Sigmoid colon (tissue), 7 donors: ENCODE data around the gene CDH23. TPM values are rescaled to one million over a fixed set of nuclear protein-coding genes. Genes with fewer than 3 reads are reported as not detected.

Experiments used
- DNase-seq: peaks from one replicate; pipeline ENCODE4 v3.0.0-alpha.2; 2019
- H3K27ac ChIP-seq, 4 donors: fragments of 200-600 bp; sonication (generic); one replicate each; pipeline ENCODE4 v1.5.1; 2016 to 2019; ENCODE audit warnings: mild to moderate bottlenecking in 1 of 4
- H3K27me3 ChIP-seq, 3 donors: fragments of 200-600 bp; sonication (generic); one replicate each; pipeline ENCODE4 v1.5.1; 2019; ENCODE audit warnings: mild to moderate bottlenecking in 1 of 3
- H3K36me3 ChIP-seq, 4 donors: fragments of 200-600 bp; sonication (generic); one replicate each; pipeline ENCODE4 v1.5.1; 2016 to 2019
- H3K4me1 ChIP-seq, 4 donors: fragments of 200-600 bp; sonication (generic); one replicate each; pipeline ENCODE4 v1.5.1; 2017 to 2019
- H3K4me3 ChIP-seq, 4 donors: fragments of 200-600 bp; sonication (generic); one replicate each; pipeline ENCODE4 v1.5.1; 2017 to 2019; ENCODE audit warnings: mild to moderate bottlenecking in 2 of 4, moderate library complexity in 1 of 4
- H3K9me3 ChIP-seq, 4 donors: fragments of 200-600 bp in 3 of 4; sonication (generic) in 3 of 4; one replicate each; pipeline versions ENCODE4 v1.5.1 to v1.6.1; 2013 to 2019
- CTCF ChIP-seq, 4 experiments: fragments of 450-650 bp in 3 of 4; fragments of 200-600 bp in 1 of 4; IDR thresholded peaks; one replicate each; pipeline ENCODE4 v1.5.1; 2016 to 2019; ENCODE audit warnings: antibody characterized with exemption in 4 of 4, mild to moderate bottlenecking in 3 of 4, moderate library complexity in 2 of 4
- EP300 ChIP-seq, 4 donors: sonication (generic); formaldehyde crosslinking; IDR thresholded peaks; one replicate each; pipeline ENCODE4 v1.6.1; 2017; ENCODE audit warnings: antibody characterized with exemption in 4 of 4
- POLR2A ChIP-seq, 2 donors: fragments of 450-650 bp; IDR thresholded peaks; one replicate each; pipeline ENCODE4 v1.6.1; 2016; ENCODE audit warnings: antibody characterized with exemption in 2 of 2, mild to moderate bottlenecking in 2 of 2, moderate library complexity in 2 of 2
- POLR2AphosphoS5 ChIP-seq, 4 donors: sonication (generic); formaldehyde crosslinking; IDR thresholded peaks; one replicate each; pipeline ENCODE4 v1.6.1; 2017; ENCODE audit warnings: antibody characterized with exemption in 4 of 4
- WGBS, 2 donors: extraction: QIAGEN DNeasy Blood & Tissue Kit; methylation state at CpG; one replicate each; pipeline ENCODE4 v1.1.7; 2013; 5-methylcytosine and 5-hydroxymethylcytosine counted together
- intact Hi-C: fragments of 100-400 bp; cut with DNase I; formaldehyde crosslinking; loops from one replicate; pipeline ENCODE4 v1.15.1; 2023
- polyA plus RNA-seq, 3 donors: library from polyadenylated mRNA; stranded (reverse); fragments of 200-250 nt; gene quantifications; one replicate each; pipeline ENCODE4 v1.2.3, GENCODE V29; 2013
- total RNA-seq, 4 donors: library from RNA; depleted of rRNA; stranded (reverse); fragments of >200 nt; gene quantifications; one replicate each; pipeline ENCODE4 v1.1.0, GENCODE V29; 2016
- donor health status: healthy with polysubstance abuse.
- donor health status: Bipolar disorder and iron deficiency.
- donor health status: healthy.

CDH23 gene
- total and polyA plus RNA-seq, 7 donors = 1.5 to 7.2 (median 3.0) TPM

DNA sequence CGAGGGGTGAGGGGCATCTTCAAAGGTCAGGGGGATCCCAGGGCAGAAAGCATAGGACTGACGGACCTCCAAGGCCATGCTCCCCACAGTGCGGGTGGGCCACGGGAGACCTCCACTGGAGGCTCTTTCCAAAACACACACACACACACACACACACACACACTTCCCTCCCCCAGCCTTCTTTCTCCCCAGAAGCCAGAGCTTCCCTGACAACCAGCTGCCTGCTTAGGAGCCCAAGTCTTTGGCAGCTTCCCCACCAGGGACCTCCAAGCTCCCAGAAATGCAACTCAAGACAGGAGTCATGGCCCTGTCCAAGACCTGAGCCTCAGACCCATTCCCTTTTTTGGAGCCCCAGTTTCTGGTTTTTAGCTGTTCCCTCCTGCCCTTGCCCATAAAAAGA, 323.6 kb downstream of the CDH23 start:
- DNase-seq = no peak
- TF ChIP-seq POLR2A (IDR thresholded peaks at IDR 0.05) (no peak), POLR2AphosphoS5 (IDR thresholded peaks at IDR 0.05) (no peak), CTCF (IDR thresholded peaks at IDR 0.05) (no peak), EP300 (IDR thresholded peaks at IDR 0.05) (no peak)
- Histone ChIP-seq H3K27ac (no peak overlapping the region), H3K4me1 (peaks cover 0 to 24% (median 14%) of the 10 kb centered on the region in 4 donors), H3K27me3 (no peaks in the 10 kb centered on the region), H3K9me3 (no peaks in the 10 kb centered on the region), H3K4me3 (no peak overlapping the region), H3K36me3 (no peaks in the 10 kb centered on the region)
- 88 to 89% methylated on average over 4 of the region's 4 CpGs for WGBS, 2 donors
- intact Hi-C loops = no loop called here

GRCh38 chr10:71721313-71721712, 324.6 kb downstream of the CDH23 start:
- intact Hi-C loops = no loop called here
- Histone ChIP-seq H3K9me3 (no peaks in the 10 kb centered on the region), H3K36me3 (no peaks in the 10 kb centered on the region), H3K4me3 (no peak overlapping the region), H3K27ac (no peak overlapping the region), H3K27me3 (no peaks in the 10 kb centered on the region), H3K4me1 (peaks cover 0 to 20% (median 8%) of the 10 kb centered on the region in 4 donors)
- DNase-seq = no peak
- TF ChIP-seq CTCF (IDR thresholded peaks at IDR 0.05) (no peak), POLR2AphosphoS5 (IDR thresholded peaks at IDR 0.05) (no peak), EP300 (IDR thresholded peaks at IDR 0.05) (no peak), POLR2A (IDR thresholded peaks at IDR 0.05) (no peak)
- 95% methylated on average over 6 of the region's 6 CpGs for WGBS, 2 donors

DNA sequence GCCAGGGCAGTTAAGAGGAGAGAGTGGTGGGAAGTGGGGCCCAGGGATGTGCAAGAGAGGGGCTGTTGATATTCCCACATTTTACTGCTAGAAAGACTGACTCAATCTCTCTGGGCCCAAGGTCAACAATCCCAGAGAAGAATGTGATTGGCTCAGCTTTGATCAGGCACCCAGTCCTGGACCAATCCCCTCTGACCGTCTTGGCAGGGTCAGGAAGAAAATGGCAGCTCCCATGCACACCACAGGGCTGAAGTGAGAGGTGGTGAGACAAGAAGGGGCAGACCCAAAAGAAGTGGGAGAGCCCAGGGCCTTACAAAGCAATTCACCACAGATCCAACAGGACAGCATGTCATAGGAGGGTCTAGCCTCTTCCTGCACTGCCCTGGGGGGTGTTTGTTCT, 326.1 kb downstream of the CDH23 start:
- 91 to 92% methylated on average over 1 of the region's 1 CpG for WGBS, 2 donors
- H3K4me1 ChIP-seq = peaks cover 0 to 25% (median 21%) of the 10 kb centered on the region in 4 donors
- intact Hi-C loops = no loop called here

GRCh38 chr10:71723311-71723710, 326.6 kb downstream of the CDH23 start:
- no peaks in the 10 kb centered on the region for H3K36me3 ChIP-seq
- TF ChIP-seq POLR2A (IDR thresholded peaks at IDR 0.05) (no peak), CTCF (IDR thresholded peaks at IDR 0.05) (no peak), EP300 (IDR thresholded peaks at IDR 0.05) (no peak), POLR2AphosphoS5 (IDR thresholded peaks at IDR 0.05) (no peak)
- H3K4me1 ChIP-seq = peaks cover 0 to 29% (median 25%) of the 10 kb centered on the region in 4 donors
- no peaks in the 10 kb centered on the region for H3K27me3 ChIP-seq
- H3K4me3 ChIP-seq = no peak overlapping the region
- intact Hi-C loops = no loop called here
- 94 to 96% methylated on average over 11 of the region's 11 CpGs for WGBS, 2 donors
- DNase-seq = no peak
- no peaks in the 10 kb centered on the region for H3K9me3 ChIP-seq
- H3K27ac ChIP-seq = no peak overlapping the region

More for the DNA sequence above, 326.1 kb downstream of the CDH23 start:
- Histone ChIP-seq H3K36me3 (no peaks in the 10 kb centered on the region), H3K27me3 (no peaks in the 10 kb centered on the region), H3K4me3 (no peak overlapping the region), H3K27ac (no peak overlapping the region), H3K9me3 (no peaks in the 10 kb centered on the region)
- no peak for TF ChIP-seq CTCF (IDR thresholded peaks at IDR 0.05)
- TF ChIP-seq EP300 (IDR thresholded peaks at IDR 0.05) = no peak
- no peak for TF ChIP-seq POLR2A (IDR thresholded peaks at IDR 0.05)
- DNase-seq = no peak

- TF ChIP-seq EP300 (IDR thresholded peaks at IDR 0.05) = no peak
- H3K27ac ChIP-seq = no peak overlapping the region
- H3K4me3 ChIP-seq = no peak overlapping the region
- no peaks in the 10 kb centered on the region for H3K9me3 ChIP-seq
- no peak for DNase-seq
- peaks cover 0 to 41% (median 32%) of the 10 kb centered on the region in 4 donors for H3K4me1 ChIP-seq
- WGBS, 2 donors = 94 to 95% methylated on average over 6 of the region's 6 CpGs
- H3K36me3 ChIP-seq = no peaks in the 10 kb centered on the region
- no peaks in the 10 kb centered on the region for H3K27me3 ChIP-seq
- intact Hi-C loops = no loop called here
Measured at GRCh38 chr10:71724539-71724938, 327.8 kb downstream of the CDH23 start.
